Epithelial cell of proximal tubule (primary cell): ENCODE results near the gene AKNAD1. TPM values are rescaled to one million over a fixed set of nuclear protein-coding genes. Genes with fewer than 3 reads are reported as not detected.

Experiments used
- DNase-seq: peaks from one replicate; pipeline ENCODE4 v3.0.0-alpha.2; 2011; ENCODE audit warnings: low read depth
- H3K4me3 ChIP-seq: 2 replicates; pipeline ENCODE4 v1.5.1; 2011; ENCODE audit warnings: low read depth, mild to moderate bottlenecking, low read length
- total RNA-seq: library from RNA; depleted of rRNA; stranded (reverse); fragments of >200 nt; gene quantifications from 2 replicates; pipeline ENCODE4 v1.2.3, GENCODE V29; 2015
- TF ChIP-seq, protein P1 (sequence below): conservative IDR thresholded peaks from 2 replicates; pipeline ENCODE4 v1.5.1; 2012; ENCODE audit warnings: low read depth, mild to moderate bottlenecking, low read length

Gene AKNAD1
- total RNA-seq, 1 donor from 2014 or later: not detected

- no peak for DNase-seq
- no peak overlapping the region for H3K4me3 ChIP-seq
- TF ChIP-seq, protein P1, sequence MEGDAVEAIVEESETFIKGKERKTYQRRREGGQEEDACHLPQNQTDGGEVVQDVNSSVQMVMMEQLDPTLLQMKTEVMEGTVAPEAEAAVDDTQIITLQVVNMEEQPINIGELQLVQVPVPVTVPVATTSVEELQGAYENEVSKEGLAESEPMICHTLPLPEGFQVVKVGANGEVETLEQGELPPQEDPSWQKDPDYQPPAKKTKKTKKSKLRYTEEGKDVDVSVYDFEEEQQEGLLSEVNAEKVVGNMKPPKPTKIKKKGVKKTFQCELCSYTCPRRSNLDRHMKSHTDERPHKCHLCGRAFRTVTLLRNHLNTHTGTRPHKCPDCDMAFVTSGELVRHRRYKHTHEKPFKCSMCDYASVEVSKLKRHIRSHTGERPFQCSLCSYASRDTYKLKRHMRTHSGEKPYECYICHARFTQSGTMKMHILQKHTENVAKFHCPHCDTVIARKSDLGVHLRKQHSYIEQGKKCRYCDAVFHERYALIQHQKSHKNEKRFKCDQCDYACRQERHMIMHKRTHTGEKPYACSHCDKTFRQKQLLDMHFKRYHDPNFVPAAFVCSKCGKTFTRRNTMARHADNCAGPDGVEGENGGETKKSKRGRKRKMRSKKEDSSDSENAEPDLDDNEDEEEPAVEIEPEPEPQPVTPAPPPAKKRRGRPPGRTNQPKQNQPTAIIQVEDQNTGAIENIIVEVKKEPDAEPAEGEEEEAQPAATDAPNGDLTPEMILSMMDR: no peak
These were observed 89.2 kb downstream of the AKNAD1 start for GRCh38 chr1:108767708-108768107.

DNA sequence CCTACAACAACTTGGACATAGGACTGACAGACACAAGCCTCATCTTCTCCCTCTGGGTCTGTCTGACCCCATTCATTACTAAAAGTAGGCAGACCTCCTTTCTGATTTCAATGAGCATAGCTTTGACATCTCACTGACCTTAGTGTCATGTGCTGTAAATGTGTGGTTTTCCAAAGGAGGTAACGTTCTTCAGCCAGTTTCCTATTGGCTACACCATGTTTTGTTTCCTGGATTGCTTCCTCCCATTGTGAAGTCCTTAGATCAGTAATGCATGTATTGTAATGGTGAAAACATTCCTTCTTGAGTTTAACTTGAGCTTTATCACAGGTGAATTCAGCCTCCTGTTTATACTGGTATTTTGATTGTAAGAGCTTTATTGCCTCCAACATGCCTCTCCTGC lies 89.8 kb downstream of the AKNAD1 start:
- no peak overlapping the region for H3K4me3 ChIP-seq
- TF ChIP-seq, protein P1: no peak
- no peak for DNase-seq

Other genes starting within 250 kb of the AKNAD1 start
- gene HENMT1, start 196.0 kb downstream of the AKNAD1 start, total RNA-seq: 2.8 and 7.7 TPM in 2 replicates
- 11.2 and 13.7 TPM in 2 replicates for gene PRPF38B, start 164.8 kb downstream of the AKNAD1 start, total RNA-seq
- not detected in 2 replicates for gene FNDC7, start 144.2 kb downstream of the AKNAD1 start, total RNA-seq
- 24.3 and 36.7 TPM in 2 replicates for gene STXBP3, start 110.4 kb downstream of the AKNAD1 start, total RNA-seq
- 35.2 and 49.9 TPM in 2 replicates for gene GPSM2, start 19.9 kb upstream of the AKNAD1 start, total RNA-seq
- 17.7 and 19.4 TPM in 2 replicates for gene CLCC1, start 106.4 kb upstream of the AKNAD1 start, total RNA-seq
- gene WDR47, start 185.0 kb upstream of the AKNAD1 start, total RNA-seq: 8.0 and 10.3 TPM in 2 replicates
- 33.6 and 44.5 TPM in 2 replicates for gene TAF13, start 218.9 kb upstream of the AKNAD1 start, total RNA-seq
- 12.5 and 13.1 TPM in 2 replicates for gene TMEM167B, start 233.7 kb upstream of the AKNAD1 start, total RNA-seq